NCI-H1694 (cell line): Measurements from ENCODE around the gene IKBKG.
"Not testable (repeated sequence)": the region's sequence is repeated elsewhere in the genome, so short reads cannot be mapped to it uniquely, and the experiment has no call there.

Experiments
- DNase-seq: peaks from one replicate; lab custom pipeline; 2025; lab: John Stamatoyannopoulos, UW

IKBKG gene

DNA sequence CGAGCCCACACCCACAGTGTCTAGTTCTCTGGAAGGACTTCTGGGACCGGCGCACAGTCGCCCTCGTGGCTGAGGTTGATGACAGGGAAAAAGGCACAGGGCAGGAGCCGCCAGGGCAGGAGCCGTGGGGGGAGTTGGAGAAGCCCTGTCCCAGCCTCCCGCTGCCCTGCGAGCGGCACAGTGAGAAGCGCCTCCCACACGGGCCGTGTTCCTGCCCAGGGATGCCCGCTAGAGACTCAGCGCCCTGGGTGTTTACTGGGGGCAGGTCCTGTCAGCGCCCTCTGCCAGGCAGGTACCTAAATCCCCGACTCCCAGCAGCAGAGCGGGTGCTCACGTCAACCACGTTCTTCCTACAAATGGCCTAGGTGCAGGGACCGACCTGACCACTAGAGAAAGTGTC, 11.5 kb downstream of the IKBKG start:
- not testable (repeated sequence) for DNase-seq

DNA sequence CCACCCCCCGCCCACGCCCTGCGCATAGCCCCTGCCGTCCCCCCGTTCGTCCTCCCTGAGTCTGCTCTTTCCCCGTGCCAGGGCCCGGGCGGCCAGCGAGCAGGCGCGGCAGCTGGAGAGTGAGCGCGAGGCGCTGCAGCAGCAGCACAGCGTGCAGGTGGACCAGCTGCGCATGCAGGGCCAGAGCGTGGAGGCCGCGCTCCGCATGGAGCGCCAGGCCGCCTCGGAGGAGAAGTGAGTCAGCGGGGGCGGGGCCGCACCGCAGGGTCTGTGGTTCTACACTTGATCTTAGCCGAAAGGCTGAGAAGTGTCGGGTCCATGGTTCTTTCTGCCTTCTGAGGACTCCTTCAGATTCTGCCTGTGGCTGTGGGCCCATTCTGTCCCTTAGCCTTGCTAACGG, 12.9 kb downstream of the IKBKG start:
- not testable (repeated sequence) for DNase-seq

DNA sequence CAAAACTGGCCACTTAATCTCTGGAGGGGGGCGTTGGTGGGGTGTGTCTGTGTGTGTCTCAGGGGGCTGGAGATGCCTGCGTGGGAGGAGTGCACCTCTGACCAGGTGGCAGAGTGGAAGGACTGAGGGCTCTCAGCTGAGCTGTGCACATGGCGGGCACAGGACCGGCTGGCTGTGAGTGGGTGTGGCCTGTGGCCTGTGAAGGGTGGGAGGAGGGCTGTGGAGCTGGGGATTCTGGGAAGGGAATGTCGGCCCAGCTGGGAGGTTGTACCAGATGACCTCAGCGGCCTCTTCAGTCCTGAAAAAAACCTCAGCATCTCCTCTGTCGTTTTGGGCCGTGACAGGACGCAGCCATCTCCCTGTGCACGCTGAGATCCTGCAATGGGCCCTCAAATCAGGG, 14.9 kb downstream of the IKBKG start:
- DNase-seq, result not testable (repeated sequence)

DNA sequence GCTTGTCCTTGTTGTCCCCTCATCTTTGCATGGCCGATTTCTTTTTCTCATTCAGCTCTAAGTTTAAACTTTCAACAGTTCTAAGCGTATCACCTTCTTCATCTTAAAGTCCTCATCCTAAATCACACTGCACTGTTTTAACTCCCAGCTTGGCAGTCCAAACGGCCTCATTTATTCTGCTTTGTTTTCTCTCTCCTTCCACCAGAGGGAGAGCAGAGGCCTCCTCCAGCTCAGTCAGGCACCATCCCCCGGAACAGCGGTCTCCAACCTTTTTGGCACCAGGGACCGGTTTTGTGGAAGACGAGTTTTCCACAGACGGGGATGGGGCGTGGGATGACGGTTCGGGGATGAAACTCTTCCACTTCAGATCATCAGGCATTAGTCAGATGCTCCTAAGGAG, 22.9 kb downstream of the IKBKG start:
- not testable (repeated sequence) for DNase-seq

DNA sequence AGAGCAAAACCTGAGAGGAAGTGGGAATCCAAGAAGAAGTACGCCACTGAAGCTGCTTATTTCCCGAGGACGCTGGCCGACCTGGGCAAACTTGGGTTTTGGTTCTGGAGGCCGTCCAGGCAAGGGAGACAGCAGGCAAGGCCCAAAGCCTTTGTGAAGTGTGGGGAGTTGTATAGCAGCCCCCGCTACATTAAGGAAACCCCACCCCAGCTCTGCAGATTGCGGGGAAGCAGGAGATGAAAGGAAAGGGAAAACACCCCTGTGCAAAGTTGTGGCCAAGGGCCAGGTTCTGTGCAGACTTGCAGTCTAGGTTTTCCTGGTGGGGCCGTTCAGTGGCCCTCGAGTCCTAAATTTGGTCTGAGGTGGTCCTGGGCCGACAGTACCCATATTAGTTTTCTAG, 25.6 kb downstream of the IKBKG start:
- DNase-seq, result not testable (repeated sequence)

DNA sequence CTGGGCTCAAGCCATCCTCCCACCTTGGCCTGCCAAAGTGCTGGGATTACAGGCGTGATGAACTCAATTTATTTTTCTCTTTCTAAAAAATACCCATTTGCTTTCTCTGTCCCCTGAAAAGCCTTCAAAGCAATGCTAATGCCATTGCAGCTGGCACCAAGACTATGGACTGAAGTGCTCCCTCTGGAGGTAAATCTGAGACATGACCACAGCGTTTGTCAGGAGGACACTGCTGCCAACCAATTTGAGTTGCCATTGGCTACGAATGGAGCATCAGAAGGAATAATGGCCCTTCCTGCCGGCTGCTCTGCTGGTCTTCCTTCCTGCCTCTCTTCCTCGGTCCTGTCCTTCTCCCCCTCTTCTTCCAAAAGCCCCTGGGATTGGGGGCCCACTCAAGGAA, 27.7 kb downstream of the IKBKG start:
- not testable (repeated sequence) for DNase-seq

DNA sequence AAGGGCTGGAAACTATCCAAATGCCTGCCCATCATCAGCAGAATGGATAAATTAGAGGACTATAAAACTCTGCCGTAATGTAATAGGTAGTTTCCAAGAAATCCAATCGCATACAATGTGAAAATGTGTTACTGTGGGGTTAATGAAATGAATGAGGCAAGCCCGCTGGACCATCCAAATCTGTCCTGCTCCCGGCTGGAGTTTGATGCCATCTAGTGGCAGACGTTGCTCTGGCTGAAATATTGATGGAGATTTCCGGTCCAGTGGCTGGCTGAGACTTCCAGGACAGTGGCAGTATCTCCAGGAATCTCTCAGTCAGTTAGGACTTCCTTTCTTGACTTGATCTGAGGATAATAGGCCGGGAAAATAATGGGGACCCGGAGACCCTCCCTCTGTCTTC, 35.6 kb downstream of the IKBKG start:
- not testable (repeated sequence) for DNase-seq

DNA sequence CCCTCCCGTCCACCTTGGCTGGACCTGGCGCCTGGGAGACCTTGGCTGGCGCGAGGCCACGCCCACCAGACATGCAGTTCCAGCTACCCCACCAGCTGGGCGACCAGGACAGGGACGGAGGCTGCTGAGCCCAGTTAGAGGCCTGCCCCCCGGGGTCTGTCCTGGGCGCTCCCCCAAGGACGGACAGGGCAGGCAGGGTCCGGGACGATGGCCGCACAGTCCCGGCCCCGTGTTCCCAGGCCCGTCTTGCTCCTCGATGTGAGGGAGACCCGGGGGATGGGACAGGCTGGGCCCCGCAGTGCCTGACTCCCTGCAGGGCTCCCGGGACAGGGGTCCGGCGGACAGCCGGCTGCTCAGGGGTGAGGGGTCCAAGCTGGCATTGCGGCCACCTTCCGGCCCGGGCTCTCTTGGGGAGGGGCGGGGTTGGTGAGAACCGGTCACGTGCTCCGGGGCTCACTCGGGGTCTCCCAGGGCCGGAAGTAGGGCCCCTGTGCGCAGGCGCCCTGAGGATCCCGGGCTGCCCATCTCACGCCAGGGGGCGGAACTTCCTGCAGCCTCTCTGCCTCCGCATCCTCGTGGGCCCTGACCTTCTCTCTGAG, 37.3 kb downstream of the IKBKG start, which contains the start of gene CTAG1A:
Gene CTAG1A, plus strand, starts transcription at position 549 of the 599 bp plus-strand sequence. CDS start 74 bp downstream, outside the sequence.
- not testable (repeated sequence) for DNase-seq

DNA sequence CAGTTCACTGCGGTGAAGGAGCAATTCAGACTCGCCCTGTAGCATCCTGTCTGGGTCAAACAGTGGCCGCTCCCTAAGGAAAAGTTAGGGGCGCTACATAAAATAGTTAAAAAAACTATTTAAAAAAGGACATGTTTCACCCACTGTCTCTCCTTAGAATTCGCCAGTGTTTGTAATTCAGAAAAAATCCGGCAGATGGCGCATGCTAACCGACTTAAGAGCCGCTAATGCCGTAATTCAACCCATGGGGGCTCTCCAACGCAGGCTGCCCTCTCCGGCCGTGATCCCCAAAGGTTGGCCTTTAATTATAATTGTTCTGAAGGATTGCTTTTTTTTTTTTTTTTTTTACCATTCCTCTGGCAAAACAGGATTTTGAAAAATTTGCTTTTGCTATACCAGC, 43.0 kb downstream of the IKBKG start:
- not testable (repeated sequence) for DNase-seq

DNA sequence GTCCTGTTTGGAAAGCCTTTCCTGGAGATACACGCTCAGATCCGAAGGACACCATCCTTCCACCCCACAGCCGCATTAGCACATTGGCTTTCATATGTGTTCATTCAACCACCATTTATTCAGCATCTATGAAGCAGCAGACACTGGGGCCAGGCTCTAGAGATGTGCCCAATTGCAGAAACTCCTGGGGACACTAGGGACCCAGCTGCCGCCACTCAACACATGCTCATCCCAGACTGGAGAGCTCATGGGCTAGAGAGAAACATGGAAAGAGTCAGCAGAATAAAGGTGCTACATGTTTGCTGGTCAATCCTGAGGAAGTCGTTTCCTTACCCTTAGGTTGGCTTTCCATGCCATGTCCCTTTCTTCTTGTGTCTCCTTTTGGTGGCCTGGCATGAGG, 45.1 kb downstream of the IKBKG start:
- no peak for DNase-seq

DNA sequence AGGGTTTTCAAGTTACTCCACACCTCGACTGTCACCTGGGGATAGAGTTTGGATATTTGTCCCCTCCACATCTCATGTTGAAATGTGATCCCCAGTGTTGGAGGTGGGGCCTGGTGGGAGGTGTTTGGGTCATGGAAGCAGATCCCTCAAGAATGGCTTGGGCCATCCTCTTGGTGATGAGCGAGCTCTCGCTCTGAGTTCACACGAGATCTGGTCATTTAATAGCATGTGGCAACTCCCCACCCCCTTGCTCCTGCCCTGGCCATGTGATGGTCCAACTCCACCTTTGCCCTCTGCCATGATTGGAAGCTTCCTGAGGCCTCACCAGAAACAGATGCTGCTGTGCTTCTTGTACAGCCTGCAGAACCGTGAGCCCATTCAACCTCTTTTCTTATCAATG, 45.8 kb downstream of the IKBKG start:
- DNase-seq, result no peak

DNA sequence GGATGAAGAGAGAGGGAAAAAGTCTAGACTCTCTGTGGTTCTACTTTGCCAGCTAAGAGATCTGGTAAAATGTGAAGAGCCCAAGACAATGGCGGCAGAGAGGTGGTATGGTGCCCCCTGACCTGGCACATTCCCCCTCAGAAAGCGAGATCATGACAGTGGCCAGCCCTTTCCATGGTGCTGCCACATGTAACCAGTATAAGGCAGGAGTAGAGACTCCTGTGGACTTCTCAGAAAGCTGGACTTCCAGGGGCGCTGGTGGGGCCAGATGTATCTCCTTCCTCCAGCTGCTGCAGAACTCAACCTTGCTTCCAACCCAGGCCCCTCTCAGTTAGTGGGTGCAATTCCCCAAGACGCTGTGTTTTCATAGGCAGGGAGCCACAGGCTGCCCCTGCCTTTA, 47.1 kb downstream of the IKBKG start:
- no peak for DNase-seq

DNA sequence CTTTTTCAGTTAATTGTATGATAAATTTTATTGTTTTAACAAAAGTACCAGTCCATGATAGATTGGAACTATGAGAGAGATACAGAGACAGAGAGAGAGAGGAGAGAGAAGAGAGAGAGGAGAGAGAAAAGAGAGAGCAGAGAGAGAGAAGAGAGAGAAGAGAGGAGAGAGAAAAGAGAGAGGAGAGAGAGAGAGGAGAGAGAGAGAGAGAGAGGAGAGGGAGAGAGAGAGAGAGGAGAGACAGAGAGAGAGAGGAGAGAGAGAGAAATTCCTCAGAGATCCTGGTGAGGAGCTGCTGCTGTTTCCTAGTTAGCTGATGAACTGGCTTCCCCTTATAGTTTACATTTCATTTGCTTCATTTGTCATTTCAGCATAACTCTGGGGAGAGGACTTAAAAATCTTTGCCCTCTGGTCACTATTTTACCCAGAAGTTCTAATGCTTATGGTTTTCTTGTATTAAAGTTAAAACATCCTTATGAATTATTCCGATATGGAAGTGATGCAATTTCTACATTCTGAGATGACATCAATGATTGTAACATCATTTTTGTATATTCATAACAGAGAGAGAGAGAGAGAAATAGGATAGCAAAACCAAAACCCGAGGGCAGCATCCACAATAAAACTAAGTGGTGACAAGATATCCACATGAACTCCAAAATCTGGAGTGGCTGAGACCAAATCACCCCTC, 48.3 kb downstream of the IKBKG start:
- DNase-seq, result no peak

DNA sequence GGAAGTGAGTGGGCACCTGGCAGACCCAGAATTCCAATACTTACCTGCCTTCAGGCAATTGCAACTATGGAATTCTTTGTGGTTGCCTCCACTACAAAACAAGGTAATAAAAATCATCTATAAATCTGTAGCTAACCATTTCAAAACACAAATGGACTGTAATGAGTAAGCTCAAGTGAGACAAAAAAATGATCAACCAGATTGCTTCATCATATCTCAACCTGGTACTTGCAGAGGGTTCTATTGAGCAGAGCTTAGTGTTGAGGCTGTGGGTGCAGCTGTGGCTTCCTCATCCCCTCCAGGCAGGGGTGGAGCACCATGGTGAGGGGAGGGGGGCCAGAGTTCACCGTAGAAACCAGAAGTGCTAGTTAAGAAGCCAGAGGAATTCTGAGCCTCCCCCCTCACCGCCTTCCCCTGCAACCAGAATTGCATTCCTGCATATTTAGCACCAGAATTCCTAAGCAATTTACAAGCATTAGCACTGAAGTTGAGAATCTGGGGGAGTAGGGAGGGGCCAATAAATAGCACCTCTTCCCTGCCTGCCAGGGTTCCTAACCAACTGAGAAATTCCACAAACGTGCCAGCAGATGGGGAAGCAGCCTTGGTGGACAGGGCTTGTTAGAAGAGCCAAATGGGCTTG, 49.0 kb downstream of the IKBKG start:
- DNase-seq, result no peak

DNA sequence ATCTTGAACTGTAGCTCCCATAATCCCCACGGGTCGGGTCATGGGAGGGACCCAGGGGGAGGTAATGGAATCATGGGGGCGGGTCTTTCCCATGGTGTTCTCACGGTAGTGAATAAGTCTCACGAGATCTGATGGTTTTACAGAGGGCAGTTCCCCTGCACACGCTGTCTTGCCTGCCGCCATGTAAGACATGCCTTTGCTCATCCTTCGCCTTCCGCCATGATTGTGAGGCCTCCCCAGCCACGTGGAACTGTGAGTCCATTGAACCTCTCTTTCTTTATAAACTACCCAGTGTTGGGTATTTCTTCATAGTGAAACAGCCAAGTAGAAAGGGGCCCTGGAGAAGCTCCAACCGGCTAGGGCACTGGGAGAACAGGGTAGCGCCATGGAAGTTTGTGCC, 49.8 kb downstream of the IKBKG start:
- DNase-seq, result no peak

DNA sequence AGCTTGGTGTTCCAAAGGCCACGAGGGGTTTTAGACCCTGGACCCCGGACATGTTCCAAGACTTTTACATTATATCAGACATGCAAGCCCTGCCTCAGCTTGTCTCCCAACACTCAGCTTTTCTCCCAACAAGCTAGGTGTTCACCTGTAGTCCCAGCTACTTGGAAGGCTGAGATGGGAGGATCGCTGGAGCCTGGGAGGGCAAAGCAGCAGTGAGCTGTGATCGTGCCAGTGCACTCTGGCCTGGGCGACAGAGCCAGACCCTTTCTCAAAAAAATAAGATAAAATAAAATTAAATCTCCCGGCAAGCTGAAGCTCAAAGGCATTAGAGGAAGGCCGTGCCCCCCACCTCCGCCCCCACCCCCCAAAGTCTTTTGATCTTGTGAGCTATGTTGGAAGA, 51.2 kb downstream of the IKBKG start:
- DNase-seq, result no peak

DNA sequence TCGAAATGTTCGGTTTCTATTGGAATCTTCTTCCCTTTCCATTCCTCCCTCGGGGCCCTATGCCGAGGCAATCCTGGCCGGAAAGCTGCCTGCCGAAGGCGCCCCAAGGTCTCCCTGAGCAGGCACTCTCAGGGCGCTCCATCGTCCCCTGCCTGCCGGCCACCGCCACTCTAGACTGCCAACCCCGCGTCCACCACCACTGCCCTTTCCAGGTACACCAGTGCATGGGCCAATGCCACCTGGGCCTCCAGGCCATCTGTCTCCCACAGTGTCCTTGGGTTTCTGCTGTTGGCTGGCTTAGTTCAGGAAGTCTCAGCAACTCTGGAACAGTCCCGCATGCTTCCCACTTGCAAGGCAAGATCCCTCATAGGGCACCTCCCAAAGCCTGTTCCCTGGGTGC, 52.1 kb downstream of the IKBKG start:
- no peak for DNase-seq

DNA sequence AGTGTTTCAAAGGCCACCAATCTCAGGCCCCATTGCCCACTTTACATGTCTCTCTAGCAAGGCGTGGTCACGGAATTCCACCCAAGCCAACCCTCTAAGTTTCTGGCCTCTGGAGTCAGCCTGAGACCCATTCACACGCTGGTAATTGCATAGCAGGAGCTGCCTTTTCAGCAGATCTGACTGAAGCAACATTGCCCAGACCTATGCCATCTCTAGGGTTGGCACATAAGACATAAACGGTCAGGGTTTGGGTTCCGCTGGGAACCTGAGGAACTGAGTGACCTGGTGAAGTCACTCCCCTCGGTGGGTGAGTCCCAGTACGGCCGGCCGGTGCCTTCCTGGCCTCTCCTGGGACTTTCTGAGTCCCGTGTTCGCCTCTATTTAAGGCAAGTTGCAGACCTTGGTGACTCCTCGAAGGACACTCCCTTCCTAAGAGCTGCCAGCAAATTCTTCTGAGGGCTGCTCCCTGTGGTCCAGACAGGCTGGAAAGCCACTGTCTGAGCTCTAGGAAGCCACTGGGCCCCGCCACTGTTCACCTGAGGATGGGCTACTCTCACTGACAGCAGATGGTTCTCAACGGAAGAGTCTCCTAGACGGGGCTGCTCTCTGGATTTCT, 53.4 kb downstream of the IKBKG start:
- DNase-seq, result no peak

DNA sequence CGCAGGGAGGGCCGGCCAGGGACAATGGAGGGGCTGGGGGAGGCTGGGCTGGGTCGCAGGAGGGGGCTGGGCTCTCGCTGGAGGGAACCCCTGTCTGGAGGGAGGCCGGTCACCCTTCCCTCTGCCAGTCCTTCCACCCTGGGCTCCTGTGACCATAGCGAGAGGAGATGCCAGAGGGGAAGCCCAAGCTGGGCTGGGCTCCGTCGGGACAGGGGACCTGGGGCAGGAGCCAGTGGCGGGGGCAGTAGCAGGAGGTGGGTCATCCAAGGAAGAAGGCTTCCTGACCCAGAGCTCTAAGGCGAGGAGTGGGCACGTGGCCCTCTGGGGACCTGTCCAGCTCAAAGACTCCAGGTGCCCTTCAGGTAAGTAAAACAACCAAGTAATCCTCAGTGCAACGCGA, 54.8 kb downstream of the IKBKG start:
- no peak for DNase-seq

DNA sequence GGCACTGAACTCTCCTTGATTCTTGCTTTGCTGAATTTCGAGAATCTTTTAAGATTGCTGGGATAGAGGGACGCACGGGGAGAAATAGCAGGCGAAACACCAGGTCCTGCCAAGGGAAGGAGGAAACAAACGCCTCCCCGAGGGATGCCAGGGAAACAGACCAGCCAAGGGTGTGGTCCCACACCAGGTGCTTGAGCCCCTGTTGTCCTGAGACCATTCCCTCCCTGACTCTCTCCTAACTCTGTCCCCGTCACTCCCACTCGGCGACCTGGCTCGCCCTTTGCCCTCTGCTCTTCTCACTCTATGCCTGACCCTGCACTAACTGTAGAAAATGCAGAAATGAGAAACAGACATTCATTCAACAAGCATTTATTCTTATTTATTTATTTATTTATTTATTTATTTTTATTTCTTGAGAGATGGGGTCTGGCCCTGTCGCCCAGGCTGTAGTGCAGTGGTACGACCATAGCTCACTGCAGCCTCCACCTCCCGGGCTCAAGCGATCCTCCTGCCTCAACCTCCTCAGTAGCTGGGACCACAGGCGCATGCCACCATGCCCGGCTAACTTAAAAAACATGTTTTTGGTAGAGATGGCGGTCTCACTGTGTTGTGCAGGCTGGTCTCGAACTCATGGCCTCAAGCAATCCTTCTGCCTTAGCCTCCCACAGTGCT, 55.5 kb downstream of the IKBKG start:
- no peak for DNase-seq

DNA sequence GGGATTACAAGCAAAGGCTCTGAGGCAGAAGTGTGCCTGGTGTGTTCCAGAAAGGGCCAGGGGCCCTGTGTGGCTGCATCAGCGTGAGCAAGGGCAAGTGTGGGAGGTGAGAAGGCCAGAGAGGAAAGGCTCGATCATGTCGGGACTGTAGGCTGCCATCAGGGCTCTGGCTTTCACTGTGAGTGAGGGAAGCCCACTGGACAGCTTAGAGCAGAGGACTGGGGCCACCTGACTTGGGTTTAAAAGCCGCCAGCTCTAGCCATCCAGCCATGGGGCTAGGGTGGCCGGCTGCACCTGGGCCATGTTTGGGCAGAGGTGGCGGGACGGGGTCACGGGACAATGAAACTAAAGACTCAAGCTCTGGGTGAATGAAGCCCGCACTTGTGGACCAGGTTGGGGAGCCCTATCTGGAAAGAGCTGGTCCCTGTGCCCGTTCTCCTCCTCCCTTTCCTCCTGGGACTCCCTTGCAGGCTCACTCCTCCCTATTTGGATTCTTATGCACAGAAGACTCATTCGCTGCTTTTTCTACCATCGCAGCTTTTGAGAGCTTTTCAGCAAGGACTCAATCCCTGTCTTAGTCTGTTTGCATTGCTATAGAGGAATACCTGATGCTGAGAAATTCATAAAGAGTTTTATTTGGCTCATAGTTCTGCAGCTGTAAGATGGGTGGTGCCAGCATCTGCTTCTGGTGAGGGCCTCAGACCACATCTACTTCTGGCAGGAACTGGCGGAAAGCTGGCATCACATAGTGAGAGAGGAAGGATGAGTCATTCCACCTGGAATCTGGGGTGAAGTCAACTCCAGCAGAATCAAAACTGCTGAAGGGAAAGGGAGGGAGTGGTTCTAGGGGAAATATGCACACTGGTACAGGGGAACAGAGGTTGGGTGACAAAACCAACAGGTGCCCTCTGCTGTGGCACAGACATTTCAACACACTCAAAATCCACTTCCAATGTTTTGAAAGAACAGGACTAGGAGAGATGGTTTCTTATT, 56.3 kb downstream of the IKBKG start:
- DNase-seq, result no peak
